NCI-H774 (cell line): ENCODE measurements around the gene ARHGAP26.

Source experiments
- DNase-seq: peaks from one replicate; lab custom pipeline; 2025; lab: John Stamatoyannopoulos, UW

Gene ARHGAP26

GRCh38 chr5:143226872-143227271, 456.7 kb downstream of the ARHGAP26 start:
- DNase-seq = no peak

GRCh38 chr5:143227301-143227700, 457.1 kb downstream of the ARHGAP26 start:
- DNase-seq = no peak

- DNase-seq = no peak
Observed at GRCh38 chr5:143228597-143229293, 458.6 kb downstream of the ARHGAP26 start.

GRCh38 chr5:143229426-143229895, 459.3 kb downstream of the ARHGAP26 start:
- DNase-seq = no peak

GRCh38 chr5:143229896-143230675, 459.9 kb downstream of the ARHGAP26 start:
- no peak for DNase-seq

- DNase-seq = no peak
Observed at GRCh38 chr5:143230676-143230996, 460.5 kb downstream of the ARHGAP26 start.

GRCh38 chr5:143231416-143231815, 461.2 kb downstream of the ARHGAP26 start:
- no peak for DNase-seq

- DNase-seq = no peak
Observed at GRCh38 chr5:143231973-143232812, 462.0 kb downstream of the ARHGAP26 start.

GRCh38 chr5:143233031-143233430, 462.9 kb downstream of the ARHGAP26 start:
- no peak for DNase-seq

GRCh38 chr5:143234162-143234842, 464.1 kb downstream of the ARHGAP26 start:
- no peak for DNase-seq

GRCh38 chr5:143235423-143235822, 465.2 kb downstream of the ARHGAP26 start:
- DNase-seq = no peak

- DNase-seq = no peak
Observed at GRCh38 chr5:143236682-143237081, 466.5 kb downstream of the ARHGAP26 start.

GRCh38 chr5:143237664-143238063, 467.5 kb downstream of the ARHGAP26 start:
- DNase-seq = no peak

GRCh38 chr5:143238620-143239019, 468.4 kb downstream of the ARHGAP26 start:
- no peak for DNase-seq

- DNase-seq = no peak
Observed at GRCh38 chr5:143239882-143240518, 469.8 kb downstream of the ARHGAP26 start.

- no peak for DNase-seq
Observed at GRCh38 chr5:143241892-143242291, 471.7 kb downstream of the ARHGAP26 start.

- DNase-seq = no peak
Observed at GRCh38 chr5:143243103-143243502, 472.9 kb downstream of the ARHGAP26 start.

- DNase-seq = no peak
Observed at GRCh38 chr5:143244000-143244736, 474.0 kb downstream of the ARHGAP26 start.

GRCh38 chr5:143244990-143245389, 474.8 kb downstream of the ARHGAP26 start:
- DNase-seq = no peak

- peak; percentile 36 for DNase-seq
Observed at GRCh38 chr5:143245929-143246561, 475.9 kb downstream of the ARHGAP26 start.
